ENCODE data around the gene CMAS.

DNA sequence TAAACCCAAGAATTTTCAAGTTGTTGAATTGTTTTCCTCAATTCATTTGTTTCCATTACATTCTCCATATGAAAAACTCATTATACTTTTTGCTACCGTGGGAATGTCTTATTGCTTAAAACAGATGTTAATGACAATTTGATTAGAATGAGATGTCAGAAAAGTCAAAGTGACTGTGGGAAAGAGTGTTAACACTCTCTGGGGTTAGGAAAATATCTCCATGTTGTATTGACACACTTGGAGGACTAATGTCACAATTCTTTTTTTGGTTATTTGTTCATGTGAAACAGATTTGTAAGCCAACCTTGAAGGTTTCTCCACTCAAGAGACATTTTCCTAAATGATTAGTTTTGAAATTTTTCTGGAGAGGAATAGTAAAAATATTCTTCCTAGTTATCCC, 47.2 kb upstream of the CMAS start:
- TF ChIP-seq, protein P1, sequence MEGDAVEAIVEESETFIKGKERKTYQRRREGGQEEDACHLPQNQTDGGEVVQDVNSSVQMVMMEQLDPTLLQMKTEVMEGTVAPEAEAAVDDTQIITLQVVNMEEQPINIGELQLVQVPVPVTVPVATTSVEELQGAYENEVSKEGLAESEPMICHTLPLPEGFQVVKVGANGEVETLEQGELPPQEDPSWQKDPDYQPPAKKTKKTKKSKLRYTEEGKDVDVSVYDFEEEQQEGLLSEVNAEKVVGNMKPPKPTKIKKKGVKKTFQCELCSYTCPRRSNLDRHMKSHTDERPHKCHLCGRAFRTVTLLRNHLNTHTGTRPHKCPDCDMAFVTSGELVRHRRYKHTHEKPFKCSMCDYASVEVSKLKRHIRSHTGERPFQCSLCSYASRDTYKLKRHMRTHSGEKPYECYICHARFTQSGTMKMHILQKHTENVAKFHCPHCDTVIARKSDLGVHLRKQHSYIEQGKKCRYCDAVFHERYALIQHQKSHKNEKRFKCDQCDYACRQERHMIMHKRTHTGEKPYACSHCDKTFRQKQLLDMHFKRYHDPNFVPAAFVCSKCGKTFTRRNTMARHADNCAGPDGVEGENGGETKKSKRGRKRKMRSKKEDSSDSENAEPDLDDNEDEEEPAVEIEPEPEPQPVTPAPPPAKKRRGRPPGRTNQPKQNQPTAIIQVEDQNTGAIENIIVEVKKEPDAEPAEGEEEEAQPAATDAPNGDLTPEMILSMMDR (IDR thresholded peaks at IDR 0.05; ENCODE audit: low read depth, low read length), result no peak
- TF ChIP-seq, protein P2, sequence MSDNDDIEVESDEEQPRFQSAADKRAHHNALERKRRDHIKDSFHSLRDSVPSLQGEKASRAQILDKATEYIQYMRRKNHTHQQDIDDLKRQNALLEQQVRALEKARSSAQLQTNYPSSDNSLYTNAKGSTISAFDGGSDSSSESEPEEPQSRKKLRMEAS (IDR thresholded peaks at IDR 0.05; ENCODE audit: low read depth, low read length), result no peak
- no peak for TF ChIP-seq POLR2A (IDR thresholded peaks at IDR 0.05; ENCODE audit: extremely low read depth, insufficient read length)

Data from NB4 (cell line).